MCF 10A (cell line): ENCODE data around the gene STAT6. TPM values are rescaled to one million over a fixed set of nuclear protein-coding genes. Genes with fewer than 3 reads are reported as not detected.

ENCODE experiments used
- BruUV-seq: library from RNA; stranded (reverse); fragments of 400-500 nt; replicated peaks from 2 replicates; lab custom pipeline; 2021; lab: Mats Ljungman, UMichigan
- CTCF ChIA-PET: fragments of 300-600 bp; sonication (Branson Sonifier 250); formaldehyde crosslinking; extraction: SDS; loops from one replicate; lab custom pipeline; 2021; ENCODE audit warnings: antibody characterized with exemption, inconsistent platforms; lab: Yijun Ruan, JAX
- POLR2A ChIA-PET: fragments of 300-600, 350-650 bp; sonication (Branson Sonifier 250); formaldehyde crosslinking; extraction: SDS; loops from one replicate; lab custom pipeline; 2020; ENCODE audit warnings: antibody characterized with exemption, inconsistent platforms; lab: Yijun Ruan, JAX
- DNase-seq: peaks from one replicate; pipeline ENCODE4 v3.0.0-alpha.2; 2018; ENCODE audit not compliant: unreplicated experiment
- H3K27ac Mint-ChIP-seq: one replicate; pipeline ENCODE4 v1.8.0; 2022; ENCODE audit warnings: mild to moderate bottlenecking, low read depth, mixed read lengths; ENCODE audit not compliant: unreplicated experiment
- H3K27me3 Mint-ChIP-seq: one replicate; pipeline ENCODE4 v1.8.0; 2022; ENCODE audit warnings: mixed read lengths; ENCODE audit not compliant: insufficient read depth, unreplicated experiment
- H3K36me3 Mint-ChIP-seq: one replicate; pipeline ENCODE4 v1.8.0; 2022; ENCODE audit warnings: mild to moderate bottlenecking, moderate library complexity, mixed read lengths; ENCODE audit not compliant: insufficient read depth, unreplicated experiment
- H3K4me1 Mint-ChIP-seq: one replicate; pipeline ENCODE4 v1.8.0; 2022; ENCODE audit warnings: mixed read lengths; ENCODE audit not compliant: insufficient read depth, unreplicated experiment
- H3K4me3 Mint-ChIP-seq: one replicate; pipeline ENCODE4 v1.8.0; 2022; ENCODE audit warnings: mild to moderate bottlenecking, moderate library complexity, mixed read lengths; ENCODE audit not compliant: unreplicated experiment
- H3K9me3 Mint-ChIP-seq: one replicate; pipeline ENCODE4 v1.8.0; 2022; ENCODE audit warnings: mixed read lengths; ENCODE audit not compliant: unreplicated experiment
- CTCF ChIP-seq: fragments of 200-600 bp; IDR thresholded peaks from one replicate; pipeline ENCODE4 v1.8.0; 2022; ENCODE audit warnings: antibody characterized with exemption, mild to moderate bottlenecking; ENCODE audit not compliant: unreplicated experiment
- intact Hi-C: fragments of 100-400 bp; cut with micrococcal nuclease; formaldehyde crosslinking; loops from 2 replicates; pipeline ENCODE4 v1.14.1; 2022
- total RNA-seq: library from RNA; stranded (reverse); gene quantifications from 2 replicates; pipeline ENCODE4 v1.2.3, GENCODE V29; 2022

Gene STAT6
- total RNA-seq, 1 experiment from 2014 or later, result 99.7 TPM

- Mint-ChIP-seq H3K27me3 (no peaks in the 10 kb centered on the region), H3K4me1 (peaks cover 31% of the 10 kb centered on the region), H3K27ac (peak overlapping the region; percentile 94), H3K9me3 (no peaks in the 10 kb centered on the region), H3K36me3 (peaks cover 38% of the 10 kb centered on the region), H3K4me3 (peak overlapping the region; percentile 90)
- peak; percentile 97 for DNase-seq
- CTCF ChIA-PET, result interaction anchor here (0.8 to 1.6 kb wide), 2 partner anchors 18 to 37 kb away, joined by 4 to 8 read pairs; no protein-coding TSS in a partner anchor
- TF ChIP-seq CTCF, result no peak
- POLR2A ChIA-PET, result interaction anchor here (0.6 to 16.5 kb wide), 32 partner anchors 9 to 1155 kb away, joined by 3 to 610 read pairs (median 4); partner anchors contain the start of genes DDIT3, LRP1, NACA and NEMP1
- intact Hi-C loops, result loop anchor here (1.0 kb wide), 1 partner anchor 23 kb away; the partner anchor contains the start of gene STAT6
- TSS peak; percentile 89 for BruUV-seq
Measured at GRCh38 chr12:57087691-57088353, 23.3 kb downstream of the STAT6 start.

GRCh38 chr12:57087010-57087690, 24.0 kb downstream of the STAT6 start:
- Mint-ChIP-seq H3K27me3 (no peaks in the 10 kb centered on the region), H3K4me1 (peaks cover 24% of the 10 kb centered on the region), H3K4me3 (peak overlapping the region; percentile 90), H3K27ac (peak overlapping the region; percentile 94), H3K36me3 (peaks cover 31% of the 10 kb centered on the region), H3K9me3 (no peaks in the 10 kb centered on the region)
- ChIA-PET POLR2A (interaction anchor here (0.6 to 16.5 kb wide), 26 partner anchors 8 to 1154 kb away, joined by 3 to 610 read pairs (median 4); partner anchors contain the start of genes DDIT3, LRP1, NACA and NEMP1), CTCF (interaction anchor here (1.2 to 1.6 kb wide), 3 partner anchors 17 to 24 kb away, joined by 5 to 8 read pairs (median 6); partner anchors contain the start of gene STAT6)
- no TSS peak for BruUV-seq
- TF ChIP-seq CTCF, result no peak
- DNase-seq, result peak; percentile 94
- intact Hi-C loops, result no loop called here

- peak; percentile 72 for DNase-seq
- H3K4me3 Mint-ChIP-seq, result peak overlapping the region; percentile 90
- H3K27ac Mint-ChIP-seq, result peak overlapping the region; percentile 94
- no peak for TF ChIP-seq CTCF
- TSS peak; percentile 66 for BruUV-seq
- peaks cover 21% of the 10 kb centered on the region for H3K4me1 Mint-ChIP-seq
- intact Hi-C loops, result no loop called here
- POLR2A ChIA-PET, result interaction anchor here (0.6 to 16.5 kb wide), 13 partner anchors 8 to 726 kb away, joined by 3 to 610 read pairs (median 10); partner anchors contain the start of genes LRP1, NEMP1, STAT2 and STAT6
- H3K36me3 Mint-ChIP-seq, result peaks cover 25% of the 10 kb centered on the region
- H3K9me3 Mint-ChIP-seq, result no peaks in the 10 kb centered on the region
- CTCF ChIA-PET, result interaction anchor here (1.2 to 1.6 kb wide), 3 partner anchors 16 to 24 kb away, joined by 5 to 8 read pairs (median 6); partner anchors contain the start of gene STAT6
- no peaks in the 10 kb centered on the region for H3K27me3 Mint-ChIP-seq
Measured at GRCh38 chr12:57086493-57087009, 24.6 kb downstream of the STAT6 start.
